ENCODE measurements around the gene AFAP1. TPM values are rescaled to one million over a fixed set of nuclear protein-coding genes. Genes with fewer than 3 reads are reported as not detected.
"Not testable (repeated sequence)": the region's sequence is repeated elsewhere in the genome, so short reads cannot be mapped to it uniquely, and the experiment has no call there.

Gene AFAP1
- total RNA-seq, 2 experiments from 2014 or later: 5.8 to 5.9 TPM

DNA sequence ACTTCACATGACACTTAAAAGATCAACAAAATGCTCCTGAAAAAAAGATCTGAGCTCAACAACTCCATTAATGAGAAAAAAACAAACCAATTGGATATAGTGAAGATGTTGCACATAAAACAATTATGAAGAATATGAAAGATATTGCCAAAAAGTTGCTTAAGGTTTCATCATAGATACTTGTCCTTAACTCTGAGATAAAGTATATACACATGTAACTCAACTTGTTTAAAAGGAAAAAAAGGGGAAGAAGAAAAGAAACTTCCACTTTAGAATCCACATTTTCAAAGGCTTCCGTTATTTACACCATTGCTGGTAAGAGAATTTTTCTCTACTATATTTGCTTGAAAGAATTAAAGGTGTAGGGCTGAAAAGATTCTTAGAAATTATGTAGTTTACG, 2.7 kb downstream of the AFAP1 start:
- CTCF ChIA-PET: interaction anchor here (1.4 to 1.8 kb wide), 2 partner anchors 11 to 132 kb away, joined by 3 to 6 read pairs; no protein-coding TSS in a partner anchor
- H3K9me3 Mint-ChIP-seq (ENCODE audit: low read depth): no peaks in the 10 kb centered on the region
- ATAC-seq (no peak), DNase-seq (no peak)
- H3K27me3 Mint-ChIP-seq: peaks cover 21% of the 10 kb centered on the region
- H3K4me3 Mint-ChIP-seq: no peak overlapping the region
- H3K27ac Mint-ChIP-seq: no peak overlapping the region
- H3K36me3 Mint-ChIP-seq: peaks cover 2% of the 10 kb centered on the region
- H3K4me1 Mint-ChIP-seq: peaks cover 7% of the 10 kb centered on the region

DNA sequence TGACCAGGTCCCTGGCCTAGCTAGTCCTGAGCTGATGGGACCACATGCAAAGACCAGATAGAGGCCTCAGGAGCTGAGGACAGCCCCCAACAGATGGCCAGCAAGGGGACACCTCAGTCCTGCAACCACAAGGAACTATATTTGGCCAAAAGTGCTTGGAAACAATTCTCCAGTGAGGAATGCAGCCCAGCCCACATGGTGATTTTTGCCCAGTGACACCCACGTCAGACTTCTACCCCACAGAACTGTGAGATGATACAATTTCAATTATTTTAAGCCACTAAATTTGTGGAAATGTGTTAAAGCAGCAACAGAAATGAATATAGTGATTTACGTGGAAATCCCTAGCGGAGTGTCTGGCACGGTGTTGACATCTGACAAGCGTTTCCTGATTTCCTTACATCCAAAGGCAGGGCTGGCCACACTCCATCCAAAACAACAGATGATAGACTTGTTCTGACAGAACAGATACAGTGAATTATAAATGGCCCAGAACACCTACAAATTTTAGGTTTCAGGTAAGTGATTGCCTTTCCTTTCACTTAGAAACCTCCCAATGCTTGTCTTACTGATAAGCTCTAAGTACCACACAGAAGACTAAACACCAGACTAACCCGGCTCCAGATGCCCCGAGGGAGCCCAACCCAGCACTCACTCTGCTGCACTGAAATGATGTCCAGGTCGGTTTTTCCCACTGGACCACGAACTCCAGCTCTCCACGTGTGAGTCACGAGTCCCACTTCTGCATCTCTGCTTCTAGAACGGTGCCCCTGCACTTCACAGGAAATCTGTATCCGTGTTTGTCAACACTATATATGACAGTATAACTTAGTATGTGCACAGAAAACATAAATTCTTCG, 5.8 kb downstream of the AFAP1 start:
- Mint-ChIP-seq H3K36me3 (peaks cover 2% of the 10 kb centered on the region), H3K4me3 (no peak overlapping the region), H3K4me1 (peaks cover 7% of the 10 kb centered on the region), H3K27me3 (peaks cover 21% of the 10 kb centered on the region), H3K9me3 (ENCODE audit: low read depth) (no peaks in the 10 kb centered on the region), H3K27ac (no peak overlapping the region)
- CTCF ChIA-PET: interaction anchor here (0.7 to 2.5 kb wide), 3 partner anchors 12 to 132 kb away, joined by 3 to 7 read pairs (median 4); no protein-coding TSS in a partner anchor
- no peak for DNase-seq
- no peak for ATAC-seq

DNA sequence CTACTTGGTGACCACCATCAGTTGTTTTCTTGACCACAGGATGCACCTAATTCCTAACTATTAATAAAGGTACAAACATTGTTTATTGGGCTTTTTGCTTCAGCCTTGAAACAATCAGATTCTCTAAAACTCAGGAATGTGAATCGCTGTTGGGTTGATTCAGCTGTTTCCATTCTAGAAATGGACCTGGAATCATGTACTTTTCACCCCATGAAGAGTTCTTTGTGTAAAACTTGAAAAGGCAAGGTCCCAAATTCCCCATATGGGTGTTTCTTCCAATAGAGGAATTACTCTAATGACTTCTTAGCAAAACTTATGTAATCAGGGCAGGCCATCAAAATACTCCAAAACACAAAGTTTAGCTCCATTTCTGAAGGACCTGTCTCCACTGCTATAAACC, 7.4 kb downstream of the AFAP1 start:
- DNase-seq (no peak), ATAC-seq (no peak)
- peaks cover 8% of the 10 kb centered on the region for H3K27me3 Mint-ChIP-seq
- no peaks in the 10 kb centered on the region for H3K4me1 Mint-ChIP-seq
- no peak overlapping the region for H3K4me3 Mint-ChIP-seq
- no peaks in the 10 kb centered on the region for H3K9me3 Mint-ChIP-seq (ENCODE audit: low read depth)
- CTCF ChIA-PET: interaction anchor here (1.0 kb wide), 1 partner anchor 13 kb away, joined by 4 read pairs; no protein-coding TSS in a partner anchor
- no peak overlapping the region for H3K27ac Mint-ChIP-seq
- no peaks in the 10 kb centered on the region for H3K36me3 Mint-ChIP-seq

DNA sequence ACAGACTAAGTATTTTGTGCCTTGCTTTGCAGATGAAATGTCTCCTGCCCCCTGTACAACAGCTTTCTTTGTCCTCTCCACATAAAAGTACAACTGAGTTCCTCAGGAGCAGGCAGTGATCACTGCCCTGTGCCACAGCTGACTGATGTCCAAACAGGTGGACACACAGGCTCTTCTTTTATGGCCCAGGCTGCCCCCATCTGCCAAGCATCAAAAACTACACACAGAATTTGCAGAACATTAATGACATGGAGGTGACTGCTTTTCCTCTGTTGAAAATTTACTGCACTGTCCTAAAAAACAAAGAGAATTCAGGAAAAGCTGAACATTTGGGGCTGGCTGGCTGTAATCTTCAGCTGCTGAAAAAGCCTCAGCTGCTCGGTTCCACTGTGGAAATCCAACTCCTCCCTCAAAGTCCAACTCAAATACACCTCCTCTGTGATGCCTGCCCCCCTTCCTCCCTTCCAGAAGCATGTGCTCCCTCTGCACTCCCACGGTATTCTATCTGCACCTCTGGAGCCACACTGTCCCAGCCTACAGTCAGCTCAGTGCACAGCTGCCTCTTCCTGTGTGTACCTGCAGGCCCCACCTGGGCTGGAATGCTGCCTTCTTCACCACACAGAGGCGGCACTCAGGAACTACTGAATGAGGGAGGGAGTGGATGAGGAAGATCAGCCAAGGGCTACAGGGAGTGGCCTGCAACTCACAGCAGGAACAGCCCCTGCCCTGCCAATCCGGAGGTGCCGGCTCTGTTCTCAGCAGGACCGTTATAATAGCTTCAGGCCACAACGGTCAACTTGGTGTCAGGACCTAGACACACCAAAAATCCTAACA, 10.3 kb downstream of the AFAP1 start:
- CTCF ChIA-PET: interaction anchor here (0.9 to 2.0 kb wide), 2 partner anchors 32 to 125 kb away, joined by 3 to 4 read pairs; no protein-coding TSS in a partner anchor
- H3K27me3 Mint-ChIP-seq: no peaks in the 10 kb centered on the region
- H3K4me3 Mint-ChIP-seq: no peak overlapping the region
- no peaks in the 10 kb centered on the region for H3K4me1 Mint-ChIP-seq
- ATAC-seq (no peak), DNase-seq (no peak)
- no peaks in the 10 kb centered on the region for H3K9me3 Mint-ChIP-seq (ENCODE audit: low read depth)
- H3K27ac Mint-ChIP-seq: no peak overlapping the region
- H3K36me3 Mint-ChIP-seq: peaks cover 1% of the 10 kb centered on the region

DNA sequence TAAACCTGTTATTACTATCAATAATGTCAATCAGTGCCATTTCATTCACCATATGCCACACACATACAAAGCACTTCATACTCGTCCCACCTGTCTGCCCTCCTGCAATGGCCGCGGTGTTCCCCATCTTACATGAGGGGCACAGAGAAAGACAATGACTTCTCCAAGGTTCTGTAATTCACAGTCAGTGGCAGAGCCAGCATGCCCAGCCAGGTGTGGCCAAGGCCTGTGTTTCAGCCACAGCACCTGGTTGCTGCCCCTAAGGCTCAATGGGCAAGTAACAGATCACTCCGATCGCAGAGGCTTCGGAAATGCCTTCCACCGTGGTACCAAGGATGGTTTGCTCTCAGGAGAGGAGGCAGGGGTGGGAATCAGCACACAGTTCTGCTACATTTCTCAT, 10.9 kb downstream of the AFAP1 start:
- Mint-ChIP-seq H3K27me3 (no peaks in the 10 kb centered on the region), H3K9me3 (ENCODE audit: low read depth) (no peaks in the 10 kb centered on the region)

DNA sequence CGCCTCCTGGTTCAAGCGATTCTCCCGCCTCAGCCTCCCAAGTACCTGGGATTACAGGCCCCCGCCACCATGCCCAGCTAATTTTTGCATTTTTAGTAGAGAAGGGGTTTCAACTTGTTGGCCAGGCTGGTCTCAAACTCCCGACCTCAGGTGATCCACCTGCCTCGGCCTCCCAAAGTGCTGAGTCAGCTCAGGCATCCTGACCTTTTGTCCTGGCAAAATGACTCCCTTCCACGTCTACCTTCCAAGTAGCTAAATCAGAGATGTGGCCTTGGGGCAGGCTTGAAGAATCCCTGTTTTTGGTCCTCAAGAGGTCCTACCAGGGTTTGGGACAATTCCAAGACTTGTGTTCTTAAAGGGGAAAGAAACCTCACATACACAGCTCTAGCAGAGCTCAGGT, 12.8 kb downstream of the AFAP1 start:
- Mint-ChIP-seq H3K4me1 (no peaks in the 10 kb centered on the region), H3K27ac (no peak overlapping the region), H3K27me3 (no peaks in the 10 kb centered on the region), H3K36me3 (peaks cover 1% of the 10 kb centered on the region), H3K4me3 (no peak overlapping the region), H3K9me3 (ENCODE audit: low read depth) (no peaks in the 10 kb centered on the region)
- no peak for ATAC-seq
- CTCF ChIA-PET: no interaction called here
- no peak for DNase-seq

More for the DNA sequence above, 10.9 kb downstream of the AFAP1 start:
- no peak for DNase-seq
- H3K4me3 Mint-ChIP-seq: no peak overlapping the region
- peaks cover 1% of the 10 kb centered on the region for H3K36me3 Mint-ChIP-seq
- CTCF ChIA-PET: interaction anchor here (0.9 to 2.0 kb wide), 2 partner anchors 33 to 124 kb away, joined by 3 to 4 read pairs; no protein-coding TSS in a partner anchor
- H3K4me1 Mint-ChIP-seq: no peaks in the 10 kb centered on the region
- no peak for ATAC-seq
- no peak overlapping the region for H3K27ac Mint-ChIP-seq

DNA sequence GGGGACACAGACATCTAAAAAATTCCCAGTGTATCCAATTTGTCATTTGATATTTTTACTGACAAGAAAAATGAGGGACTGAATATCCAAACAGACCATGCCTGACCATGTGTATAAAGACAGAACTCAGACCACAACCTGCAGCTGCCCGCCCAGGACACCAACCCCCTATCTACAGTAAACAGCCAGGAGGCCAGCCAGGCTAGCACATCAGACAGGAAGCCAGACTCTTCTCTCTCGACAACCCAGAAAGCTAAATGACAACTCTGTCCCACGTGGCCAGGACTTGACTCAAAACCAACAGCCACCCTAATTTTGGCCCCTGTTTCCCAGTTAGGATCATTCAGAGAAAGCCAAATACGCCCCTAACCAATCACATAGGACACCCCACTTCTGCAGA, 15.1 kb downstream of the AFAP1 start:
- ATAC-seq: no peak
- peaks cover 1% of the 10 kb centered on the region for H3K36me3 Mint-ChIP-seq
- no peaks in the 10 kb centered on the region for H3K27me3 Mint-ChIP-seq
- no peak overlapping the region for H3K4me3 Mint-ChIP-seq
- no peak for DNase-seq
- no peaks in the 10 kb centered on the region for H3K4me1 Mint-ChIP-seq
- no peak overlapping the region for H3K27ac Mint-ChIP-seq
- CTCF ChIA-PET: no interaction called here
- H3K9me3 Mint-ChIP-seq (ENCODE audit: low read depth): no peaks in the 10 kb centered on the region

DNA sequence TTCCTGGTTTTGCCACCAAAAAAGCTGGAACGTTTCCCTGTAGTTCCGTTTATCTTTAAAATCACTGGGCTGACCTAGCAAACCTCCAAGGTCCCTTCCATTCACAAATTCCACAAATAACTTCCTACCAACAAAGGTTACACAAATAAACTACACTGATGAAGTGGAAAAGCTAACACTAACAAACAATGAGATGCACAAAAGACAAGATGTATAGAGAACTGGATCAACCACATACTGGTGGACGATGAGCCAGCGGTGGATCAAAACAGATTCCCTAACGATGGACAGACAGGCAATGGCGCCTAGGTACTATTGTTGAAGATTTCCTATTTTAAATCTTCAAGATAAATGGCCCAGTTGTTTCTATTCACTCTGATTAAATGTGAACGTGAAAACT, 15.5 kb downstream of the AFAP1 start:
- Mint-ChIP-seq H3K9me3 (ENCODE audit: low read depth) (no peaks in the 10 kb centered on the region), H3K27ac (no peak overlapping the region), H3K27me3 (no peaks in the 10 kb centered on the region), H3K36me3 (peaks cover 1% of the 10 kb centered on the region), H3K4me3 (no peak overlapping the region), H3K4me1 (no peaks in the 10 kb centered on the region)
- no peak for DNase-seq
- CTCF ChIA-PET: no interaction called here
- ATAC-seq: no peak

DNA sequence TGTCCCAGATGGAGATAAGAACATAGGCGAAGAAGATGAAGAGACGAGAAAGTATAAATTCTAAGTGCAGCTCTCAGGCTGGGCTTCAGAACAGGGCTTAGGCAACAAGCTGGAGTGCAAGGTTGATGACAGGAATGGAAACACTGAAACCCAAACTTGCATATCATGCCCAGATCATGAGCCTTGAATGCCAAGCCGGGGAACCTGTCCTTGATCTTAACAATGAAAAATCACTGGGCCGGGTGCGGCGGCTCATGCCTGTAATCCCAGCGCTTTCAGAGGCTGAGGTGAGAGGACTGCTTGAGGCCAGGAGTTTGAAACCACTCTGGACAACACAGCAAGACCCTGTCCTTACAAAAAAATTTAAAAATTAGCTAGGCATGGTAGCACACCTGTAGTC, 17.2 kb downstream of the AFAP1 start:
- H3K27ac Mint-ChIP-seq: no peak overlapping the region
- H3K4me1 Mint-ChIP-seq: no peaks in the 10 kb centered on the region
- DNase-seq (no peak), ATAC-seq (no peak)
- CTCF ChIA-PET: interaction anchor here (0.6 to 0.9 kb wide), 3 partner anchors 32 to 117 kb away, joined by 3 to 4 read pairs (median 3); no protein-coding TSS in a partner anchor
- H3K4me3 Mint-ChIP-seq: no peak overlapping the region
- H3K27me3 Mint-ChIP-seq: no peaks in the 10 kb centered on the region
- H3K36me3 Mint-ChIP-seq: peaks cover 1% of the 10 kb centered on the region
- H3K9me3 Mint-ChIP-seq (ENCODE audit: low read depth): no peaks in the 10 kb centered on the region

DNA sequence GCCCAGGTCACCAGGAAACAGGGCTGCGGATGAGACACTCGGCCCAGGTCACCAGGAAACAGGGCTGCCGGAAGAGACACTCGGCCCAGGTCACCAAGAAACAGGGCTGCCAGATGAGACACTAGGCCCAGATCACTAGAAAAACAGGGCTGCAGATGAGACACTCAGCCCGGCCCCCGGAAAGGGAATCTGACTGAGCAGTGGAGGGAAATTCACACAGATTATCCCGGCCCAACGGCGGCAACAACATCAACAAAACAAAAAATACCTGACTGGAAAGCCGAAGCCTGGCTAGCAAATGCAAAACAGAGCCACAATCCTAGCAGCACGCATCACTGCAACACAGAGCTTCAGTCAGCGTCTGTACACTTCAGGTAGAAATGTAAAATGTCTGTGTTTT, 20.7 kb downstream of the AFAP1 start:
- Mint-ChIP-seq H3K27ac (no peak overlapping the region), H3K27me3 (peaks cover 2% of the 10 kb centered on the region), H3K4me3 (no peak overlapping the region), H3K9me3 (ENCODE audit: low read depth) (no peaks in the 10 kb centered on the region), H3K36me3 (no peaks in the 10 kb centered on the region), H3K4me1 (peaks cover 8% of the 10 kb centered on the region)
- CTCF ChIA-PET: no interaction called here
- DNase-seq: no peak
- ATAC-seq: no peak

DNA sequence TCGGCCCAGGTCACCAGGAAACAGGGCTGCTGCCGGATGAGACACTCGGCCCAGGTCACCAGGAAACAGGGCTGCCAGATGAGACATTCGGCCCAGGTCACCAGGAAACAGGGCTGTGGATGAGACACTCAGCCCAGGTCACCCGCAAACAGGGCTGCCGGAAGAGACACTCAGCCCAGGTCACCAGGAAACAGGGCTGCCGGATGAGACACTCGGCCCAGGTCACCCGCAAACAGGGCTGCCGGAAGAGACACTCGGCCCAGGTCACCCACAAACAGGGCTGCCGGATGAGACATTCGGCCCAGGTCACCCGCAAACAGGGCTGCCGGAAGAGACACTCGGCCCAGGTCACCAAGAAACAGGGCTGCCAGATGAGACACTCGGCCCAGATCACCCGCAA, 21.5 kb downstream of the AFAP1 start:
- H3K36me3 Mint-ChIP-seq, H3K27ac Mint-ChIP-seq: not testable (repeated sequence)

DNA sequence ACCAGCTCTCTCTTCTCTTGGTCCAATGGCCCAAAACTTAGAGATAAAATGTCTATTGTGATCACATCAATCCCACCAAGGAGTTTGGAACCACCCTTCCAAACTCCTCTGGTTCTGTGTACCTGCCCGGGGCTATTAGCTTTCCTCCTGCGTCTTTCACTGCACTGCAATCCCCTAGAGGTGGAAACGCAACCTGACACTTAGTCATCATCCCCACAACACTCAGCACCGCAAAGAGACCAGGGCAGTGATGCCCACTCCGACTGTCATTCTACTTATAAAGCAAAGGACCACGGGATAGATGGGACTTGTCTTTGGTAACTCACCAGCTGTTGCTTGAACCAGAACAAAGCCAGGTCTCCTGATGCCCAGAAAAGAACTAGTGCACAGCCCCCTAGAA, 22.0 kb downstream of the AFAP1 start:
- Mint-ChIP-seq H3K27me3 (peaks cover 2% of the 10 kb centered on the region), H3K4me1 (peaks cover 8% of the 10 kb centered on the region), H3K36me3 (no peaks in the 10 kb centered on the region), H3K27ac (no peak overlapping the region), H3K9me3 (ENCODE audit: low read depth) (no peaks in the 10 kb centered on the region), H3K4me3 (no peak overlapping the region)
- ATAC-seq (no peak), DNase-seq (no peak)
- CTCF ChIA-PET: no interaction called here

More for the DNA sequence above, 21.5 kb downstream of the AFAP1 start:
- DNase-seq; ATAC-seq; CTCF ChIA-PET; H3K4me1 Mint-ChIP-seq; H3K4me3 Mint-ChIP-seq; H3K27me3 Mint-ChIP-seq; H3K9me3 Mint-ChIP-seq (ENCODE audit: low read depth): not testable (repeated sequence)

DNA sequence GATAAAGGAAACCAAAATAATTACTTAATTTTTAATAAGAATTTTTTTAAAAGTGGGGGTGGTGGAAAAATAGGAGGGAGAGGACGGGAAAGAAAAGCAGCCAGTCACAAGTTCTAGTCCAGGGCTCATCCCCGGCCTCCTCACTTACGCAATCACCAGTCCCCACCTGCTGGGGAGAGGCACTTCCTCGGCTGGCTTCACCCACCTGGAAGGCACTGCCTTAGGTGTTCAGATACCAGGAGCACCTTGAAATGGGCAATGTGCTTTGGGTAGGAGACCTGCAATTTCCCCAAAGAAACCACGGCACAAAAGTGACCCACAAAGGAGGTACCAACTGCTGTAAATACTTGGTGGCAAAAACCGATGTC, 23.8 kb downstream of the AFAP1 start:
- DNase-seq (no peak), ATAC-seq (no peak)
- H3K27ac Mint-ChIP-seq: no peak overlapping the region
- H3K36me3 Mint-ChIP-seq: no peaks in the 10 kb centered on the region
- H3K9me3 Mint-ChIP-seq (ENCODE audit: low read depth): no peaks in the 10 kb centered on the region
- H3K27me3 Mint-ChIP-seq: peaks cover 2% of the 10 kb centered on the region
- CTCF ChIA-PET: interaction anchor here (1.2 to 1.4 kb wide), 2 partner anchors 21 to 112 kb away, joined by 5 to 6 read pairs; no protein-coding TSS in a partner anchor
- no peak overlapping the region for H3K4me3 Mint-ChIP-seq
- peaks cover 8% of the 10 kb centered on the region for H3K4me1 Mint-ChIP-seq
